Fibroblast of skin of abdomen (primary cell): Measurements from ENCODE around the gene DXO. TPM values are rescaled to one million over a fixed set of nuclear protein-coding genes. Genes with fewer than 3 reads are reported as not detected.
"Not testable (repeated sequence)": the region's sequence is repeated elsewhere in the genome, so short reads cannot be mapped to it uniquely, and the experiment has no call there.

Experiments used
- DNase-seq: peaks from one replicate; pipeline ENCODE4 v3.0.0-alpha.2; 2013
- polyA plus RNA-seq, 2 experiments: library from polyadenylated mRNA; unstranded; fragments of 120-200 nt; gene quantifications; one replicate each; pipeline ENCODE4 v1.2.1, GENCODE V29; 2013; ENCODE audit not compliant: insufficient read length in 2 of 2

DXO gene
- 23.3 TPM for polyA plus RNA-seq (2013, experiment 1 of 2; ENCODE audit: insufficient read length)
- 21.7 TPM for polyA plus RNA-seq (2013, experiment 2 of 2; ENCODE audit: insufficient read length)

DNA sequence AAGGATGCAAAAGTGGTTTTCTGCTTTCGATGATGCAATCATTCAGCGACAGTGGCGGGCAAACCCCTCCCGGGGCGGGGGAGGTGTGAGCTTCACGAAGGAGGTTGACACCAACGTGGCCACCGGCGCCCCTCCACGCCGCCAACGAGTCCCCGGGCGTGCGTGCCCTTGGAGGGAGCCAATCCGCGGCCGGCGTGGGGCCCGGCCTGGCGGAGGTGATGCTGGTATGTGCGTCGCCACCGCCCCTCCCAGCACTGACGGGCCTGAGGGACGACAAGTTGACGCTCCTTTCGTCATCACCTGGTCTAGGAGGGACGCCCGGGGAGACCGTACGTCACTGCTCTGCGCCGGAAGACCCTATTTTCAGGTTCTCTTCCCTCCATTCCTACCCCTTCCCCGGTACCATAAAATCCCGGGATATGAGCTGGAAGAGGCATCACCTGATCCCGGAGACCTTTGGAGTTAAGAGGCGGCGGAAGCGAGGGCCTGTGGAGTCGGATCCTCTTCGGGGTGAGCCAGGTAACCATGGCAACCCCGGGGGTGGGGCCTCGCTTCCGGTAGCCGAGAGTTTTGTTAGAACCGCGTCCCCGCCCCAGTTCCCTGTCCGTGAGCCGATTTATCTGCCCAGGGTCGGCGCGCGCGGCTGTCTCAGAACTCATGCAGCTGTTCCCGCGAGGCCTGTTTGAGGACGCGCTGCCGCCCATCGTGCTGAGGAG lies at the start of gene DXO:
TSS of gene DXO (minus strand) at position 146 of the 716 bp plus-strand sequence. CDS start 463 bp downstream, outside the sequence.
- DNase-seq: peak; percentile 99

DNA sequence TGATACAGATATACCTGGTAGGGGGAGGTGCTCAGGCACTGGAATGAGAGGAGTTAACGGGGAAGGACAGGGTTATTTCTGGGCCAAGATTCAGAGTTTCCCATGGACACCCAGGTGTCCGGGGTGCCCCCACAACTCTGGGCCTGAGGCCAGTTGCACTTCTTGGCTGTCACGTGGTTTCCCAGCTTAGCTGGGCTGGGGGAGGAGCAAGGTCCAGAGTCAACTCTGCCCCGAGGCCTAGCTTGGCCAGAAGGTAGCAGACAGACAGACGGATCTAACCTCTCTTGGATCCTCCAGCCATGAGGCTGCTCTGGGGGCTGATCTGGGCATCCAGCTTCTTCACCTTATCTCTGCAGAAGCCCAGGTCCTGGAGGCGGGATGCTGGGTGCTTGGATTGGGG lies 42.6 kb upstream of the DXO start, which contains the start of gene C4B:
TSS of gene C4B (plus strand) at position 249 of the 400 bp plus-strand sequence. CDS start at position 300, 51 bp downstream.
- DNase-seq: not testable (repeated sequence)

DNA sequence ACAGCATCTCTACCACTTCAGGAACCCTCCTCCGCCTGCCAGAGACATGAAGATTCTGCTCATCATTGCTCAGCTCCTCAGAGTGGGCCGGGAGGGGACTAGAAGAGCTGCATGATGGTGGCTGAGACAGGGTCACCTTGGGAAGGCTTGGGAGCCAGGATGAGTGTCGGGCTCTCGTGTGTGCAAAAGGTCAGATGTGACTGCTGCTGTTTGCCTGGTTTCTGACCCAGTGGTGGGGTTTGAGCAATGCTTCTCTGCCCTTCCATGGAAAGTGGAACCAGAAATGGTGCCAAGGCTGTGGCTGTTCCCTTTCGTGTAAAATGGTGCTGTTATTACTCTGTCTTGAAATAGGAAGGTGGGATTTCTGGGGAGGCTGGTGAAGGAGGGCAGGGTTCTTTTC lies 41.8 kb upstream of the DXO start:
- not testable (repeated sequence) for DNase-seq

DNA sequence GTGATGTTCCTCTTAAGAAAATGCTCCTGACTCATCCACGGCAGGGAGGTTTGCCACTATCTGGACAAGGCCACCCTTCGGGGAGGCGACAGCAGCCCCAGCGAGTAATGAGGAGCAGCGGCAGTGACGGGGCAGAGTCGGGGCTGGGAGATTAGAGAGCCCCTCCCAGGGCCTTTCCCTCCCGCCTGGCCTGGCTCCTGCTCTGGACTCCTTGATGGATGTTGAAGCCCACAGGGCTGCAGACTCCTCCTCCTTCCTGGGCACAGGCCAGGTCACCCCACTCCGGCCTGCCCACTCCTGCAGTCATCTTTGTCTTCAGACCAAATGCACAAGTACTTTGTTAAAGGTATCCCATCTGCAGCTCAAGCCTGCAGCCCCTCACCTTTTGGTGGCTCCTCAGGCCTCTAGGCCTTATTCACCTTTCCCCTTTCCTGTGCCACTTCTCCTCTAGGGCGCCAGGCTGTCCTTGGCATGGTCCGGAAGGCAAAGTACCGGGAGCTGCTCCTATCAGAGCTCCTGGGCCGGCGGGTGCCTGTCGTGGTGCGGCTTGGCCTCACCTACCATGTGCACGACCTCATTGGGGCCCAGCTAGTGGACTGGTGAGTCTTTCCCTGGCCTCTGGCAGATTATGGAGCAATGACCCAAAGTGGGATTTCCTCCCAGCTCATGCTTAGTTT lies 41.1 kb upstream of the DXO start:
- not testable (repeated sequence) for DNase-seq

DNA sequence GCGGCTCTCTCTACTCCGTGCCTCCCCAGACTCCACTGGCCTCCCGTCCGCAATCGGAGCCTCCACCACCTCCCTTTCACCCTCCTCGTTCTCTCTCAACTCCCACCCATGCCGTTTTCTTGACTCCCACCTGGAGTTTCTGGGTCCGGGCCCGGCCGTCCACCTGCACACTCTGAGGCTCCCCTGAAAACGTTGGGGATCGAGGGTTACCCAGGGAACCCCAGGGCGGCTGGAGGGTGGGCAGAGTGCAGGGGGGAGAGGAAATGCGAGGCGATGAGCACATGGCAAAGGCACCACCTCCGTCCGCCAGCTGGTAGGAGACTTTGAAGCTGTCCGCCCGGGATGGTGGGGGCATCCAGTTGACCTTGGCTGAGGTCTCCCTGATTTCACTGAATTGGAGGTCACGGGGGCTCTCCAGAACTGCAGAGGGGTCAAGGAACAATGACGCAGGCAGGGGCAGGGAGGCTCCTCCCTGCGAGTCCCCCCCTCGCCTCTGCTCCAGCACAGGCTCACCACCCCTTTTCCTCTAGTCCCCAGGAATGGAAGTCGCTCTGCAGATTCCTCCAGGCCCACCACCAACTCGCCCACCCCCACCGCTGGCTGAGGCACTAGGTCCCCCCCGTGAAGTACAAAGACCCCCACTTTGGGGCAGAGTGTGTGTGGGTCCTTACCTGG lies 39.1 kb upstream of the DXO start:
- not testable (repeated sequence) for DNase-seq

DNA sequence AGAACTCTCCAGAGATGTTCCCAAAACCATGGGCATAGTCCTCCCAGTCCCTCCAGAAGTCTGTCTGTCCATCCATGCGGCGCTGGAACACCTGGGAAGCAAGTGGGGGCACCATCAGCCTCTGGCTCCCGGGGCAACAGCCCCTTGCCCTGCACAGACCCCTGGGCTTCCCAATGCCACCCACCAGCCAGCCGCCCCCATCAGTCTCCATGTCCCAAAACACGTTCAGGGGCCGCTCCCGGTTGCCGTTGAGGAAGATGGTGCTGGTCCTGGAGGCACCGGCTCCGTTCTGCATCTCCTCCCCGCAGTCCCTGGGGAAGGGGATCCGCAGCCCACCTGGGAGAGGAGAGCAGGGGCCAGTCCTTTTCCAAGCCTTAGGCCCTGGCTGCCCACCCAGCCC lies 37.6 kb upstream of the DXO start:
- not testable (repeated sequence) for DNase-seq

DNA sequence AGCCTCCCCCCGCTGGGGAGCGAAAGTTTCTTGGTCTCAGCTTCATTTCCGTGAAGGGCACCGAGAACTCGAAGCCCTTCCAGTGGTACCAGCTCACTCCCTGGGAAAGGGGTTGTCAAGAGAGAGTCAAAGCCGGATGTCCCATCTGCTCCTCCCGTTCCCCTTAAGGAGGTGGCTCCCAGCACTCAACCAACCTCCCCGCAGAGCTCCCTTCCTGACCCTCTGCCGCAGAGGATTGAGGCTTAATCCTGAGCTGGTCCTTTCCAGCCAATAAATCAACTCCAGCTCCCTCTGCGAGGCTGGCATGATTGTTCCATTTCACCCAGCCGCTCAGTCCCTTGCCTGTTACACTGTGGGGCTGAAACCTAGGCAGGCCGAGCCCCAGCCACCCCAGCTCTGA lies 36.7 kb upstream of the DXO start:
- not testable (repeated sequence) for DNase-seq

DNA sequence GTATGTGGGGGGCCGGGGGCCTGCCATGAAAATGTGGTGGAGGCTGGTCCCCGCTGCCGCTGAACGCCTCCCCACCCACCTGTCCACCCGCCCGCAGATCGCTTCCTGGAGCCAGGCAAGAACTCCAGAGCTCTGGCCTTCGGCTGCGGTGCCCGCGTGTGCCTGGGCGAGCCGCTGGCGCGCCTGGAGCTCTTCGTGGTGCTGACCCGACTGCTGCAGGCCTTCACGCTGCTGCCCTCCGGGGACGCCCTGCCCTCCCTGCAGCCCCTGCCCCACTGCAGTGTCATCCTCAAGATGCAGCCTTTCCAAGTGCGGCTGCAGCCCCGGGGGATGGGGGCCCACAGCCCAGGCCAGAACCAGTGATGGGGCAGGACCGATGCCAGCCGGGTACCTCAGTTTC lies 36.1 kb upstream of the DXO start:
- DNase-seq: not testable (repeated sequence)

DNA sequence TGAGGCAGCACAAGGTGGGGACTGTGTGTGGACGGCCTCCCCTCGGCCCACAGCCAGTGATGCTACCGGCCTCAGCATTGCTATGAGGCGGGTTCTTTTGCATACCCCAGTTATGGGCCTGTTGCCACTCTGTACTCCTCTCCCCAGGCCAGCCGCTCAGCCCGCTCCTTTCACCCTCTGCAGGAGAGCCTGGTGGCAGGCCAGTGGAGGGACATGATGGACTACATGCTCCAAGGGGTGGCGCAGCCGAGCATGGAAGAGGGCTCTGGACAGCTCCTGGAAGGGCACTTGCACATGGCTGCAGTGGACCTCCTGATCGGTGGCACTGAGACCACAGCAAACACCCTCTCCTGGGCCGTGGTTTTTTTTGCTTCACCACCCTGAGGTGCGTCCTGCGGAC lies 35.1 kb upstream of the DXO start:
- not testable (repeated sequence) for DNase-seq

DNA sequence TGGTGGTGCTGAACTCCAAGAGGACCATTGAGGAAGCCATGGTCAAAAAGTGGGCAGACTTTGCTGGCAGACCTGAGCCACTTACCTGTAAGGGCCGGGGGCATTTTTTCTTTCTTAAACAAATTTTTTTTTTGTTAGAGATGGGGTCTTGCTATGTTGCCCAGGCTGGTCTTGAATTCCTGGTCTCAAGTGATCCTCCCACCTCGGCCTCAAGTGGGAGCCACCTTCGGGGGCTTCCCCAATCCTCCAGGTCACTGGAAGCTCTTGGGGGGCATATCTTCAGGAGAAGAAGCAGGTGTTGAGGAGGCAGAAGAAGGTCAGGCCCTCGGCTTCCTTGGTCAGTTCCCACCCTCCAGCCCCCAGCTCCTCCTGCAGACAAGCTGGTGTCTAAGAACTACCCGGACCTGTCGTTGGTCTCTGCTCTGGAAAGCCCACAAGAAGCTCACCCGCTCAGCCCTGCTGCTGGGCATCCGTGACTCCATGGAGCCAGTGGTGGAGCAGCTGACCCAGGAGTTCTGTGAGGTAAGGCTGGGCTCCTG lies 34.1 kb upstream of the DXO start:
- DNase-seq: not testable (repeated sequence)

DNA sequence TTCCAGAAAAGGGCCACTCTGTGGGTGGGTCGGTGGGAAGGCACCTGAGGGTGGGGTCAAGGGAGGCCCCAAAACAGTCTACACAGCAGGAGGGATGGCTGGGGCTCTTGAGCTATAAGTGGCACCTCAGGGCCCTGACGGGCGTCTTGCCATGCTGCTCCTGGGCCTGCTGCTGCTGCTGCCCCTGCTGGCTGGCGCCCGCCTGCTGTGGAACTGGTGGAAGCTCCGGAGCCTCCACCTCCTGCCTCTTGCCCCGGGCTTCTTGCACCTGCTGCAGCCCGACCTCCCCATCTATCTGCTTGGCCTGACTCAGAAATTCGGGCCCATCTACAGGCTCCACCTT lies 33.6 kb upstream of the DXO start:
- not testable (repeated sequence) for DNase-seq

DNA sequence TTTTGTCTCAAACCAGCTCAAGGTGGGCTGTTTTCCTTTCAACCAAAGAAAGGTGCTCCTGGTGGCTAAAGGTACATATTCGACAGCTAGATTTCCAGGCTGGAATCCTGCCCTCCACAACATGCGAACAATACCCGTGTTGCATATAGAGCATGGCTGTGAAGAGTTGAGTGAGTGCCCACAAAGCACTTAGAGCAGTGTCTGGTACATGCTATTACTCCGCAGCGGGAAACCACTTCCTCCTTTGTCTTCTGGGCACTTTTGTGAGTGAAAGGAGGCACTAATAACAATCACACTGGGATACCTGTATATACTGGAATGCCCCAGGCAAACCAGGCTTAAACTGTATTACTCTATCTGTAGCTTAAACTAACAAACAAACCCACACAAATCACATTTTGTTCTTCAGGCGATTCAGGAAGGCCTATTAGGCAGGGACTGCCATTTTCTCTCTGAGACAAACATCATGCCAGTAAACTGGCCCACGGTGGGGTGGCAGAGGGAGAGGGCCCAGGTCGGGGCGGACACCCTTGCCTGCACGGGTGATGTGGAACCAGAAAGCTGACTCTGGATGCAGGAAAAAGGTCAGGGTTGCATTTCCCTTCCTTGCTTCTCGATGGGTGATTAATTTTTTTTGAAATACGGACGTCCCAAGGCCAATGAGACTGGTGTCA lies 33.1 kb upstream of the DXO start:
- not testable (repeated sequence) for DNase-seq

DNA sequence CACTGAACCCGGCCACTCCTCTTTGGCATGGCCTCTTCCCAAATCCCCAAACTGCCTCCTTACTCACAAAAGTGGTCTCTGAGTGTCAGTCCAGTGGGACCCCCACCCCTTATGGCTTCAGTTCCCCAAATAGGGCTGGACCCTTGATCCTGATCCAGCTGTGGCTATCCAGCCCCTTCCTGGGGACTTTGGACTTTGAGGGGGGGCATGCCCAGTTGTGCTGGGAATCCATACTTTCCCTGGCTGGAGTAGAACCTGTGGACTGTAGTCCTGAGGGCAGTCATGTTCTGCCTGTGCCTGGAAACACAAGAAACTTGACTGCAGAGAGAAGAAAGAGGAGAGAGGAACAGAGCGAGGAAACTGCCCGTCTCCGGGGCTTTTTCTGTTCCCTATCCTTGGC lies 32.5 kb upstream of the DXO start:
- not testable (repeated sequence) for DNase-seq

DNA sequence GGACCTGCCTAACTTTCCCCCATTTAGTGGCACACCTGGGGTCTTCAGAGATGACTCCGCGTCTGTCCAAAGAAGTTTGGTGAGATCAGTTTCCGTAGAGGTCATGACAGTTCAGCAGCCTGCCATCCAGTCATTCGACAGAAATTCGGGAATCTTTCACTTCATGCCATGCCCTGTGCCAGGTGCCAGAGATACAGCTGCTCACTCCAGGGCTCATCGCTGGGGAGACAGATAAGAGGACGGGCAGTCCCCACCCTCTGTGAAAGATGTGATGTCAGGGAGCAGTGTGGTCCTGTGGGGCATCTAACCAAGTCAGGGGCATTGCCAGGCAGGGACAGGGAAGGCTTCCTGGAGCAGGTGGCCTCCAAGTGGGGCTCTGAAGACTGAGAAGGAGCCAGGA lies 31.4 kb upstream of the DXO start:
- not testable (repeated sequence) for DNase-seq

DNA sequence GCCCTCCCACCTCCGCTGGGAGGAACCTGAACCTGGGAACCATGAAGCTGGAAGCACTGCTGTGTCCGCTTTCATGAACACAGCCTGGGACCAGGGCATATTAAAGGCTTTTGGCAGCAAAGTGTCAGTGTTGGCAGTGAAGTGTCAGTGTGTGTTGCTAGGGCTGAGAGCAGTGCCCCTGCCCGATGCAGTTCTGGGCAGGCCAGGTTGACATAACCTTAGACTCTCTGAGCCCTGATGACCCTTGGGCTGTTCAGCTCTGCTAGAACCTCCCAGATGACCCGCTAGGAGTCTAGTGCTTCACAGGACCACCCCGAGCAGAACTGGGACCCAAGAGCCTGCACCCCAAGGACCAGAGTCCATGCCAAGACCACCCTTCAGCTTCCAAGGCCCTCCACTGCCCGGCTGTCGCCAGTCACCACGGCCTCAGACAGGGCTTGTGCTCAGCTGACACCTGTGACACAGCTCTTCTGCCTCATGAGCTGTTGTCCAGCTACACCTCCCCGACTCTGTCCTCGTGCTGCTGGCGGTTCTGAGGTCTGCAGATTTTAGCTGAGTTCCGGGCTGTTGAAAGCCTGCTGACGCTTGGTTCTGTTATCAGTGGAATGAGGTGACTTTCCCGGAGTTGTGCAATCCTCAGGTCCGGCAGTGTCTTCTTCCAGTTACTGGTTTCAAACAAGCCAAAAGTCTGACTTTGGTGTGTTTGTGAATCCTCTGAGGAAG lies 30.8 kb upstream of the DXO start:
- not testable (repeated sequence) for DNase-seq

DNA sequence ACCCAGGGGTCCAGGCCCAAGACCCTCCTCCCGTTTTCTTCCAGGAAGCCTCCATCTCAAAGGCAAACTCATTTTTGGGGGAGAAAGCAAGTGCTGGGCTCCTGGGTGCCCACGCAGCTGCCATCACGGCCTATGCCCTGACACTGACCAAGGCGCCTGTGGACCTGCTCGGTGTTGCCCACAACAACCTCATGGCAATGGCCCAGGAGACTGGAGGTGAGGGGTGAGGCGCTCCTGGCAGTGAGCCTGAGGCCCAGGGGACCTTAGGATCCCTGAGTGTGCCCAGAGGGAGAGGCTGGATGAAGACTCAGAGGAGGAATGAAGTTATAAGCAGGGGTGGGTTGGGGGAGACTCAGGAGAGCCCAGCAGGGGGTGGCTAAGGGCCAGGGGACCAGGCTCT lies 24.4 kb upstream of the DXO start:
- DNase-seq: not testable (repeated sequence)

DNA sequence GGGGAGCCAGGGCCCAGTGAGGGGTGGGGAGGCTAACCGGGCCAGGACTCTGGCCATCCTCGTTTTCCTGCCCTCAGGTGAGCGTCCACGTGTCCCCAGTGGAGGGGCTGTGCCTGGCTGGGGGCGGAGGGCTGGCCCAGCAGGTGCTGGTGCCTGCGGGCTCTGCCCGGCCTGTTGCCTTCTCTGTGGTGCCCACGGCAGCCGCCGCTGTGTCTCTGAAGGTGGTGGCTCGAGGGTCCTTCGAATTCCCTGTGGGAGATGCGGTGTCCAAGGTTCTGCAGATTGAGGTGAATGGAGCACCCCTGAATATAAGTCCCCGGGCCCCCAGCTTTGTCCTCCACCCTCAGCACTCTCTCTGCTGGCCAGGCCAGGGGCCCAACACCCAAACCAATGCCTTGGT lies 22.5 kb upstream of the DXO start:
- not testable (repeated sequence) for DNase-seq

DNA sequence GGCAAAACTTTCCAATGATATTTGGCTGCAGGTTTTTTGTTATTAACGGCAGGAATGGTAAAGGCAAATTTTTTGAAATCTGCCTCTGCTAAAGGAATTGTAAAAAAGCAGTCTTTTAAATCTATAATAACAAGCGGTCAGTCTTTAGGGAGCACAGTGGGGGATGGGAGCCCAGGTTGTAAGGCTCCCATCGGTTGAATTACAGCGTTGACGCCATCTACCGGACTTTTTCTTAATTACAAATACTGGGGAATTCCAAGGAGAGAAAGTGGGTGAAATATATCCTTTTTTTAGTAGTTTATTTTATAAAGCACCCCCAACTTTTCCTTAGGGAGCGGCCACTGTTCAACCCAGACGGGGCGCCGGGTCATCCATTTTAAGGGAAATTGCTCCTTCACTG lies 17.4 kb upstream of the DXO start:
- not testable (repeated sequence) for DNase-seq

DNA sequence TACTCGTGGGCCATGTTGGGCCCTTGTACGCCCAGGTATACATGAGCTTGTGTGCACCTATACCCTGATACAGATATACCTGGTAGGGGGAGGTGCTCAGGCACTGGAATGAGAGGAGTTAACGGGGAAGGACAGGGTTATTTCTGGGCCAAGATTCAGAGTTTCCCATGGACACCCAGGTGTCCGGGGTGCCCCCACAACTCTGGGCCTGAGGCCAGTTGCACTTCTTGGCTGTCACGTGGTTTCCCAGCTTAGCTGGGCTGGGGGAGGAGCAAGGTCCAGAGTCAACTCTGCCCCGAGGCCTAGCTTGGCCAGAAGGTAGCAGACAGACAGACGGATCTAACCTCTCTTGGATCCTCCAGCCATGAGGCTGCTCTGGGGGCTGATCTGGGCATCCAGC lies 9.8 kb upstream of the DXO start, which contains the start of gene C4A:
TSS of gene C4A (plus strand) at position 314 of the 400 bp plus-strand sequence. CDS start at position 365, 51 bp downstream.
- DNase-seq: not testable (repeated sequence)

DNA sequence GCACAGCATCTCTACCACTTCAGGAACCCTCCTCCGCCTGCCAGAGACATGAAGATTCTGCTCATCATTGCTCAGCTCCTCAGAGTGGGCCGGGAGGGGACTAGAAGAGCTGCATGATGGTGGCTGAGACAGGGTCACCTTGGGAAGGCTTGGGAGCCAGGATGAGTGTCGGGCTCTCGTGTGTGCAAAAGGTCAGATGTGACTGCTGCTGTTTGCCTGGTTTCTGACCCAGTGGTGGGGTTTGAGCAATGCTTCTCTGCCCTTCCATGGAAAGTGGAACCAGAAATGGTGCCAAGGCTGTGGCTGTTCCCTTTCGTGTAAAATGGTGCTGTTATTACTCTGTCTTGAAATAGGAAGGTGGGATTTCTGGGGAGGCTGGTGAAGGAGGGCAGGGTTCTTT lies 9.1 kb upstream of the DXO start:
- DNase-seq: not testable (repeated sequence)

DNA sequence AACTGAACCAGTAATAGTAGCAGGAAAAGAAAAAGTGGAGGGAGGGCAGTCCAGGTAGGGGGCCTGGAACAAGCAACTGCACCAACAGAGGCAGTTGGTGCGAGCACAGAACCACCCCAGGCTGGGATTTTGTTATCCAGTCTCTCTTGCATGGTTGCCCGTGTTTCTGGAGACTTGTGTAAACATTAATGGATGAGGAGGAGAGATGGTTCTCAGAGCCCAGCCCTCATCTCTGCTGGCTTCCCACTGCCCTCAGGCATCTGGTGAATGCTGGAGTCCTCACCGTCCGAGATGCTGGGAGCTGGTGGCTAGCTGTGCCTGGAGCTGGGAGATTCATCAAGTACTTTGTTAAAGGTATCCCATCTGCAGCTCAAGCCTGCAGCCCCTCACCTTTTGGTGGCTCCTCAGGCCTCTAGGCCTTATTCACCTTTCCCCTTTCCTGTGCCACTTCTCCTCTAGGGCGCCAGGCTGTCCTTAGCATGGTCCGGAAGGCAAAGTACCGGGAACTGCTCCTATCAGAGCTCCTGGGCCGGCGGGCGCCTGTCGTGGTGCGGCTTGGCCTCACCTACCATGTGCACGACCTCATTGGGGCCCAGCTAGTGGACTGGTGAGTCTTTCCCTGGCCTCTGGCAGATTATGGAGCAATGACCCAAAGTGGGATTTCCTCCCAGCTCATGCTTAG lies 8.4 kb upstream of the DXO start:
- DNase-seq: not testable (repeated sequence)
